Medulla oblongata (tissue), 1 donor: ENCODE measurements around the gene MAST1.
A peak's percentile ranks its signal among the peaks of the same experiment; 100 is the strongest.
"Not testable (repeated sequence)": the region's sequence is repeated elsewhere in the genome, so short reads cannot be mapped to it uniquely, and the experiment has no call there.

Experiments used
- DNase-seq: peaks from one replicate; pipeline ENCODE4 v3.0.0-alpha.2; 2015; ENCODE audit errors: extremely low spot score

The MAST1 gene

GRCh38 chr19:12871681-12872080 is 33.4 kb downstream of the MAST1 start:
- DNase-seq, result no peak

- no peak for DNase-seq
These were observed 33.9 kb downstream of the MAST1 start for GRCh38 chr19:12872255-12872654.

- no peak for DNase-seq
These were observed 34.9 kb downstream of the MAST1 start for GRCh38 chr19:12872941-12873890.

- DNase-seq, result no peak
These were observed 35.8 kb downstream of the MAST1 start for GRCh38 chr19:12873891-12874745.

- no peak for DNase-seq
These were observed 36.8 kb downstream of the MAST1 start for GRCh38 chr19:12875086-12875485.

GRCh38 chr19:12880551-12881171 is 42.3 kb downstream of the MAST1 start:
- DNase-seq, result peak; percentile 41

GRCh38 chr19:12881172-12881808 is 43.0 kb downstream of the MAST1 start, which contains the start of gene DNASE2:
DNASE2 (minus strand) TSS chr19:12881449; CDS start chr19:12881375, 74 bp downstream.
- peak; percentile 92 for DNase-seq

GRCh38 chr19:12882589-12882988 is 44.3 kb downstream of the MAST1 start:
- DNase-seq, result no peak

- no peak for DNase-seq
These were observed 45.9 kb downstream of the MAST1 start for GRCh38 chr19:12884202-12884601.

- no peak for DNase-seq
These were observed 46.3 kb downstream of the MAST1 start for GRCh38 chr19:12884627-12884925.

GRCh38 chr19:12884926-12885748 is 46.8 kb downstream of the MAST1 start:
- DNase-seq, result peak; percentile 67

GRCh38 chr19:12885749-12886650 is 47.7 kb downstream of the MAST1 start:
- no peak for DNase-seq

- DNase-seq, result no peak
These were observed 48.3 kb downstream of the MAST1 start for GRCh38 chr19:12886651-12886968.

- no peak for DNase-seq
These were observed 48.8 kb downstream of the MAST1 start, which contains the start of gene KLF1 for GRCh38 chr19:12886969-12887747. KLF1 (minus strand) TSS chr19:12887201; CDS start chr19:12887140, 61 bp downstream.

GRCh38 chr19:12888006-12888603 is 49.8 kb downstream of the MAST1 start:
- DNase-seq, result no peak

GRCh38 chr19:12890299-12890786 is 52.0 kb downstream of the MAST1 start:
- DNase-seq, result not testable (repeated sequence)

GRCh38 chr19:12890787-12891552 is 52.7 kb downstream of the MAST1 start, which contains the start of gene GCDH:
GCDH (plus strand) TSS chr19:12891160; CDS start chr19:12891305, 145 bp downstream.
- DNase-seq, result peak; percentile 100
